ENCODE measurements around the gene PCSK7.

DNA sequence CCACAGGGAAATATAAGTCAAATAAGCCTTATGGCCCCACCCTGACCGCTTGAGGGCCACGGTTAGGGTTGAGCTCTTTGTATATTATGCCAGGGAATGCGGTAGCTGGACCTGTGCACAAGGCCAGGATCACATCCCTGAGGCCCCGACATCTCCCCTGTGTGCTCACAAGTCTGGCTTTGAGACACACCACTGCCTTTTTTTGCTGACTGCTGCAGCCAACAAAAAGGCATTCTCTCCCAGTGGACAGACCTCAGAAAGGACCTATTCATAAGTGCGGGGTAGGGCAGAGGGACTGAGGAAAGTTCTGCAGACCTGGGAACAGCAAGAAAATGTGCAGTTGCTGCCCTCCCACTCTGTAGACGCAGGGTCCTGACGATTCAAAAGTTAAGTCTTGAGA is 56.8 kb downstream of the PCSK7 start:
- TF ChIP-seq, protein P1, sequence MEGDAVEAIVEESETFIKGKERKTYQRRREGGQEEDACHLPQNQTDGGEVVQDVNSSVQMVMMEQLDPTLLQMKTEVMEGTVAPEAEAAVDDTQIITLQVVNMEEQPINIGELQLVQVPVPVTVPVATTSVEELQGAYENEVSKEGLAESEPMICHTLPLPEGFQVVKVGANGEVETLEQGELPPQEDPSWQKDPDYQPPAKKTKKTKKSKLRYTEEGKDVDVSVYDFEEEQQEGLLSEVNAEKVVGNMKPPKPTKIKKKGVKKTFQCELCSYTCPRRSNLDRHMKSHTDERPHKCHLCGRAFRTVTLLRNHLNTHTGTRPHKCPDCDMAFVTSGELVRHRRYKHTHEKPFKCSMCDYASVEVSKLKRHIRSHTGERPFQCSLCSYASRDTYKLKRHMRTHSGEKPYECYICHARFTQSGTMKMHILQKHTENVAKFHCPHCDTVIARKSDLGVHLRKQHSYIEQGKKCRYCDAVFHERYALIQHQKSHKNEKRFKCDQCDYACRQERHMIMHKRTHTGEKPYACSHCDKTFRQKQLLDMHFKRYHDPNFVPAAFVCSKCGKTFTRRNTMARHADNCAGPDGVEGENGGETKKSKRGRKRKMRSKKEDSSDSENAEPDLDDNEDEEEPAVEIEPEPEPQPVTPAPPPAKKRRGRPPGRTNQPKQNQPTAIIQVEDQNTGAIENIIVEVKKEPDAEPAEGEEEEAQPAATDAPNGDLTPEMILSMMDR (optimal IDR thresholded peaks at IDR 0.05 in 1 of 3, IDR thresholded peaks at IDR 0.05 in 1 of 3, conservative IDR thresholded peaks at IDR 0.05 in 1 of 3; ENCODE audit: extremely low read depth in 1 of 3, insufficient read depth in 2 of 3, low read length in 3 of 3), result no peak
- no peak for TF ChIP-seq EZH2 (IDR thresholded peaks at IDR 0.05; ENCODE audit: low read length)

Data from keratinocyte (primary cell).